Vagina (tissue), 2 donors: ENCODE measurements around the gene SORL1-AS1.

Experiments
- DNase-seq, 2 donors: peaks; one replicate each; pipeline ENCODE4 v3.0.0-alpha.2; 2017; ENCODE audit errors: extremely low spot score in 2 of 2
- H3K27ac ChIP-seq: fragments of 200-600 bp; sonication (generic); one replicate; pipeline ENCODE4 v1.5.1; 2019
- H3K27me3 ChIP-seq: fragments of 200-600 bp; sonication (generic); one replicate; pipeline ENCODE4 v1.5.1; 2019
- H3K36me3 ChIP-seq, 2 donors: fragments of 200-600 bp; sonication (generic); one replicate each; pipeline ENCODE4 v1.5.1; 2017 to 2019
- H3K4me1 ChIP-seq: fragments of 200-600 bp; sonication (generic); one replicate; pipeline ENCODE4 v1.5.1; 2019
- H3K4me3 ChIP-seq, 2 donors: fragments of 200-600 bp; sonication (generic); 1 replicate in 1 of 2; 2 replicates in 1 of 2; pipeline ENCODE4 v1.5.1; 2016 to 2019
- H3K9me3 ChIP-seq: fragments of 200-600 bp; sonication (generic); one replicate; pipeline ENCODE4 v1.5.1; 2019
- POLR2A ChIP-seq, 2 donors: fragments of 450-650 bp; IDR thresholded peaks; one replicate each; pipeline ENCODE4 v1.6.1; 2017; ENCODE audit warnings: antibody characterized with exemption in 2 of 2, mild to moderate bottlenecking in 2 of 2, moderate library complexity in 2 of 2
- POLR2AphosphoS5 ChIP-seq, 2 donors: sonication (generic); formaldehyde crosslinking; IDR thresholded peaks; one replicate each; pipeline ENCODE4 v1.9.0; 2017; ENCODE audit warnings: antibody characterized with exemption in 2 of 2, mild to moderate bottlenecking in 2 of 2, low read depth in 1 of 2; ENCODE audit not compliant: insufficient read depth in 1 of 2
- intact Hi-C: fragments of 100-400 bp; cut with DNase I; formaldehyde crosslinking; loops from one replicate; pipeline ENCODE4 v1.15.1; 2023
- TF ChIP-seq, protein P1 (sequence below), 3 experiments: fragments of 450-650 bp in 2 of 3; fragments of 200-600 bp in 1 of 3; sonication (generic) in 1 of 3; IDR thresholded peaks; one replicate each; pipeline ENCODE4 v1.5.1; 2017 to 2019; ENCODE audit warnings: antibody characterized with exemption in 3 of 3, mild to moderate bottlenecking in 2 of 3, moderate library complexity in 2 of 3

Gene SORL1-AS1

DNA sequence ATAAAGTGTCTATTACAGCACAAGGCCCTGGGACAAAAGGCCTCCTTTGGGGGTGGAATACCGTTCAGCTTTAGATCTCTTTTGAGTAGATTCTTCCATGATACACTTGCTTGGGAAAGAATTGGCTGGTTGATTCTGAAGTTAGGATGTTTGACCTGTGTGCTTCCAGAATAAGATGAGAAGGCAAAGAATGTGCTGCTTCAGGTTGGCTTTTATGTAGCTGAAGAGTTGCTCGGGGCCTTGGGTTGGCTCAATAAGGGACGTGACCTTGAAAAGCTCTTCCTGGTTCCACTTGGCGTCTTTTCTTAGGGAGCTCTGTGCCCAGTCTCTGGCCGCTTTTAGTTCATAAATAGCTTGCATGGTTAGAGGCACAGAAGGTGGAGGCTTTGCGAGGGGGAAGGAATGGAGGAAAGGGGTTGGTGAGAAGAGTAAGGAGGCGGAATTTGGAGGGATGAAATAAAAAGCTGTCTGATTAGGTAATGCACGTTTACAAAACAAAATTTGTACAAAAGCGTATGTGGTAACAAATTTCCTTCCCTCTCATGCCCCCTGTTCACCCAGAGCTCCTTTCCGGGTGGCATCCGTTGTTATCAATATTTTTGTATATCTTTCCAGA is 4.2 kb upstream of the SORL1-AS1 start:
- TF ChIP-seq POLR2A (IDR thresholded peaks at IDR 0.05) = no peak
- TF ChIP-seq, protein P1, sequence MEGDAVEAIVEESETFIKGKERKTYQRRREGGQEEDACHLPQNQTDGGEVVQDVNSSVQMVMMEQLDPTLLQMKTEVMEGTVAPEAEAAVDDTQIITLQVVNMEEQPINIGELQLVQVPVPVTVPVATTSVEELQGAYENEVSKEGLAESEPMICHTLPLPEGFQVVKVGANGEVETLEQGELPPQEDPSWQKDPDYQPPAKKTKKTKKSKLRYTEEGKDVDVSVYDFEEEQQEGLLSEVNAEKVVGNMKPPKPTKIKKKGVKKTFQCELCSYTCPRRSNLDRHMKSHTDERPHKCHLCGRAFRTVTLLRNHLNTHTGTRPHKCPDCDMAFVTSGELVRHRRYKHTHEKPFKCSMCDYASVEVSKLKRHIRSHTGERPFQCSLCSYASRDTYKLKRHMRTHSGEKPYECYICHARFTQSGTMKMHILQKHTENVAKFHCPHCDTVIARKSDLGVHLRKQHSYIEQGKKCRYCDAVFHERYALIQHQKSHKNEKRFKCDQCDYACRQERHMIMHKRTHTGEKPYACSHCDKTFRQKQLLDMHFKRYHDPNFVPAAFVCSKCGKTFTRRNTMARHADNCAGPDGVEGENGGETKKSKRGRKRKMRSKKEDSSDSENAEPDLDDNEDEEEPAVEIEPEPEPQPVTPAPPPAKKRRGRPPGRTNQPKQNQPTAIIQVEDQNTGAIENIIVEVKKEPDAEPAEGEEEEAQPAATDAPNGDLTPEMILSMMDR (IDR thresholded peaks at IDR 0.05) = no peak
- Histone ChIP-seq H3K27me3 (no peaks in the 10 kb centered on the region), H3K27ac (no peak overlapping the region), H3K9me3 (no peaks in the 10 kb centered on the region), H3K4me3 (no peak overlapping the region), H3K36me3 (no peaks in the 10 kb centered on the region), H3K4me1 (peaks cover 13% of the 10 kb centered on the region)
- intact Hi-C loops = no loop called here
- DNase-seq = no peak

DNA sequence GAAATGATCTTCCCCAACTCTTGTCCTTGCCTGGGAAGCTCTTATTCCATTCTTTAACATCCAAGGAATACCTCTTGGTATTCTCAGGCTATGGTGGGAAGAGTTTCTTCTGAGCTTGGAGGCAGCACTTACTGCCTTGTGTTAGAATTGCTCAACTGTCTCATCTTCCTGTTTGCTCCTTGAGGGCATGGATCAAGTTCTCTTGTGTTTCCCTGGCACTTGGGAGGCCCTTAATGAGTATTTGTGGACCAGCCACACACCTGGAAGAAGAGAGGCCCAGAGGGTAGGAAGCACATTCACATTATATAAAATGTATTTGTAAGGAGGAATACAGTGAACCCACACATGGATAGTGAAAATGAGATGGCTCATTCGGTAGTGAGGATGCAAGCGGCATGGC is 3.4 kb upstream of the SORL1-AS1 start:
- TF ChIP-seq, protein P1 (IDR thresholded peaks at IDR 0.05) = no peak
- TF ChIP-seq POLR2AphosphoS5 (IDR thresholded peaks at IDR 0.05; ENCODE audit: insufficient read depth in 1 of 2, low read depth in 1 of 2) (no peak), POLR2A (IDR thresholded peaks at IDR 0.05) (no peak)
- Histone ChIP-seq H3K4me3 (no peak overlapping the region), H3K27me3 (no peaks in the 10 kb centered on the region), H3K9me3 (no peaks in the 10 kb centered on the region), H3K27ac (no peak overlapping the region), H3K36me3 (no peaks in the 10 kb centered on the region), H3K4me1 (peaks cover 20% of the 10 kb centered on the region)
- no peak for DNase-seq
- intact Hi-C loops = no loop called here

DNA sequence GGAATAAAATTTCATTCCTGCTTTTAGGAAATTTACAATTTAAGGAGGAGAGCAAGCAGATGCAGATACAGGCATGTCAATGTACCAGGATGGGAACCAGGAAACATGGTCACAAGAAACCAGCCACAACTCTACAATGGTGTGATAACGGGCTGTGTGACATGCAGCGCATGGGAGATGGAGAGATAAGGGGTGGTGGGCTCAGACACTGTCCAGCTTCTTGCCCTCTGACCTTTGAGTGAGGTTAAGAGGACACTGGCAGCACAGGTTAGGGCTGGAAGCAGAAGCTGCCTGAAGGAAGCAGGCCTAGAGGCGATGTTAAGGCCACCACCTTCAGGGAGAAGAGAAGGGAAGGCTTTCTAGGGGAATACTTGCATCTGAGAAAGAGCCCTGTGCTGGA is 2.3 kb upstream of the SORL1-AS1 start:
- H3K4me3 ChIP-seq = no peak overlapping the region
- H3K9me3 ChIP-seq = no peaks in the 10 kb centered on the region
- no peak overlapping the region for H3K27ac ChIP-seq
- H3K27me3 ChIP-seq = no peaks in the 10 kb centered on the region
- intact Hi-C loops = no loop called here
- no peaks in the 10 kb centered on the region for H3K36me3 ChIP-seq
- TF ChIP-seq POLR2A (IDR thresholded peaks at IDR 0.05) (no peak), POLR2AphosphoS5 (IDR thresholded peaks at IDR 0.05; ENCODE audit: insufficient read depth in 1 of 2, low read depth in 1 of 2) (no peak)
- TF ChIP-seq, protein P1 (IDR thresholded peaks at IDR 0.05) = no peak
- H3K4me1 ChIP-seq = peaks cover 27% of the 10 kb centered on the region
- DNase-seq = no peak

DNA sequence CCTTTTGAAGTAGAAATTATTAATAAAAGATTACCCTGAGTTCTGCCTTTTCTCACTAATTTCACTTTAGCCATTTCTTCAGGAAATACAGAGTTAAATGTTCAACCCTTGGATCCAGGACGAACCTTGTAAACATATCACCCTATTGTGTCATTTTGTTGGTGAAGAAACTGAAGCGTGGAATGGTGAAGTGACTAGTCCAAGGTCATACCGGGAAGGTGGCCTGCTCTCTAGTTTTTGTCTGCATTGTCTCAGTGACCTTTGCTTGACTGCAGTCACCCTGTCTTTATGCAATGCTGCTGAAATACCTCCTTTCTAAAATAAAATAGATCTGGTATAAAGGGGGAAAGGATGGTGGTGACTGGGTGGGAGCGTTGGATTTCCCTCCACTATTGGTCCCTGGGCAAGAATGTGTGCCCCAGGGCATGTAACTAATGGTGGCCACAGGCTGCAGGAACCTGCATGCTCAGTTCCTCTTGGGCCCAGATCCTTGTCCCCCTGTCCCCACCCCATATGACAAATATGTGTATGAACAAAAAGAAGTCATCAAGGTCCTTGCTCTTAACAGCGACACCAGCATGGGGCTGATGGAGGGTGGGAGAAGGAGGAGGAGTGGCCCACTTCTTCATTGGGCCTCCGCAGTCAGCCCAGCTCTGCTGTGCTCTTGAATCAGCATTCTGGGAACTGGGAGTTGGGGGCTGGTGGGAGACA is 977 bp upstream of the SORL1-AS1 start:
- Histone ChIP-seq H3K36me3 (no peaks in the 10 kb centered on the region), H3K27ac (no peak overlapping the region), H3K27me3 (no peaks in the 10 kb centered on the region), H3K4me3 (peak overlapping the region in 1 of 2 donors; percentile 69), H3K4me1 (peaks cover 30% of the 10 kb centered on the region), H3K9me3 (no peaks in the 10 kb centered on the region)
- DNase-seq = no peak
- no peak for TF ChIP-seq POLR2AphosphoS5 (IDR thresholded peaks at IDR 0.05; ENCODE audit: insufficient read depth in 1 of 2, low read depth in 1 of 2)
- no peak for TF ChIP-seq POLR2A (IDR thresholded peaks at IDR 0.05)
- TF ChIP-seq, protein P1 (IDR thresholded peaks at IDR 0.05) = no peak
- intact Hi-C loops = no loop called here

DNA sequence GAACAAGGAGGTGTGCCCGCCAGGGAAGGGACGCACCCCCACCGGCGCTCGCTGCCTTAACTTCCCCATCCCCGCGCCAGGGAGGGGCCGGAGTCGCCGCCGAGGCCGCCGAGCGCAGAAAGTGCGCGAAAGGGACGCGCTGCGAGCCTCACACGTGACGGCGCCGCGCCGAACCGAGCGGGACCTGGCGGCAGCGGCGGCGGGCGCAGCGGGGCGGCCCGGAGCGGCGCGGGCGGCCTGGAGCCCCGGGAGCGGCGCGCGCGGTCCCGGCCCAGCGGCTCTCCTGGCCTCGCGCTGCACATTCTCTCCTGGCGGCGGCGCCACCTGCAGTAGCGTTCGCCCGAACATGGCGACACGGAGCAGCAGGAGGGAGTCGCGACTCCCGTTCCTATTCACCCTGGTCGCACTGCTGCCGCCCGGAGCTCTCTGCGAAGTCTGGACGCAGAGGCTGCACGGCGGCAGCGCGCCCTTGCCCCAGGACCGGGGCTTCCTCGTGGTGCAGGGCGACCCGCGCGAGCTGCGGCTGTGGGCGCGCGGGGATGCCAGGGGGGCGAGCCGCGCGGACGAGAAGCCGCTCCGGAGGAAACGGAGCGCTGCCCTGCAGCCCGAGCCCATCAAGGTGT is 670 bp downstream of the SORL1-AS1 start, which contains the start of gene SORL1:
Gene SORL1 (plus strand): TSS at position 329 of the 623 bp plus-strand sequence. CDS start 18 bp downstream, at position 347.
- no peak for DNase-seq

More for the DNA sequence above, 670 bp downstream of the SORL1-AS1 start, which contains the start of gene SORL1:
- no peaks in the 10 kb centered on the region for H3K36me3 ChIP-seq
- peaks cover 35% of the 10 kb centered on the region for H3K4me1 ChIP-seq
- H3K4me3 ChIP-seq = peak within 1 kb of the TSS; percentile 69 to 83
- TF ChIP-seq POLR2A (IDR thresholded peaks at IDR 0.05) = no peak
- TF ChIP-seq, protein P1 (IDR thresholded peaks at IDR 0.05) = peak; percentile 7 to 59 (median 46)
- intact Hi-C loops = no loop called here
- no peaks in the 10 kb centered on the region for H3K9me3 ChIP-seq
- H3K27me3 ChIP-seq = no peaks in the 10 kb centered on the region
- peak within 1 kb of the TSS; percentile 77 for H3K27ac ChIP-seq
